ENCODE results near the gene MECP2. TPM values are rescaled to one million over a fixed set of nuclear protein-coding genes. Genes with fewer than 3 reads are reported as not detected.
"Not testable (repeated sequence)": the region's sequence is repeated elsewhere in the genome, so short reads cannot be mapped to it uniquely, and the experiment has no call there.

Gene MECP2
- total RNA-seq, 1 donor from 2014 or later, result 53.4 TPM

- Mint-ChIP-seq H3K27ac (no peak overlapping the region), H3K9me3 (no peaks in the 10 kb centered on the region), H3K4me1 (ENCODE audit: low read depth) (peaks cover 17% of the 10 kb centered on the region), H3K4me3 (no peak overlapping the region), H3K27me3 (ENCODE audit: insufficient read depth) (no peaks in the 10 kb centered on the region), H3K36me3 (ENCODE audit: low read depth) (peaks cover 7% of the 10 kb centered on the region)
- intact Hi-C loops (cut with micrococcal nuclease), result no loop called here
- no peak for DNase-seq (ENCODE audit: low spot score)
Measured at GRCh38 chrX:153999359-154000037, 98.0 kb downstream of the MECP2 start.

GRCh38 chrX:153995504-153995903, 102.0 kb downstream of the MECP2 start:
- Mint-ChIP-seq H3K4me3 (no peak overlapping the region), H3K27me3 (ENCODE audit: insufficient read depth) (no peaks in the 10 kb centered on the region), H3K9me3 (no peaks in the 10 kb centered on the region), H3K36me3 (ENCODE audit: low read depth) (no peaks in the 10 kb centered on the region), H3K4me1 (ENCODE audit: low read depth) (no peaks in the 10 kb centered on the region), H3K27ac (no peak overlapping the region)
- intact Hi-C loops (cut with micrococcal nuclease), result no loop called here
- DNase-seq (ENCODE audit: low spot score), result no peak

- H3K4me3 Mint-ChIP-seq; H3K27ac Mint-ChIP-seq; H3K36me3 Mint-ChIP-seq (ENCODE audit: low read depth); DNase-seq (ENCODE audit: low spot score); H3K27me3 Mint-ChIP-seq (ENCODE audit: insufficient read depth); H3K4me1 Mint-ChIP-seq (ENCODE audit: low read depth); intact Hi-C loops (cut with micrococcal nuclease); H3K9me3 Mint-ChIP-seq: not testable (repeated sequence)
Measured at GRCh38 chrX:153994398-153994797, 103.1 kb downstream of the MECP2 start.

GRCh38 chrX:153993978-153994377, 103.5 kb downstream of the MECP2 start:
- no peak overlapping the region for H3K27ac Mint-ChIP-seq
- no peak overlapping the region for H3K4me3 Mint-ChIP-seq
- H3K4me1 Mint-ChIP-seq (ENCODE audit: low read depth), result no peaks in the 10 kb centered on the region
- H3K9me3 Mint-ChIP-seq, result no peaks in the 10 kb centered on the region
- no peak for DNase-seq (ENCODE audit: low spot score)
- intact Hi-C loops (cut with micrococcal nuclease), result no loop called here
- H3K27me3 Mint-ChIP-seq (ENCODE audit: insufficient read depth), result no peaks in the 10 kb centered on the region
- H3K36me3 Mint-ChIP-seq (ENCODE audit: low read depth), result no peaks in the 10 kb centered on the region

GRCh38 chrX:153993079-153993478, 104.4 kb downstream of the MECP2 start:
- H3K4me3 Mint-ChIP-seq, result no peak overlapping the region
- intact Hi-C loops (cut with micrococcal nuclease), result no loop called here
- no peaks in the 10 kb centered on the region for H3K36me3 Mint-ChIP-seq (ENCODE audit: low read depth)
- H3K27me3 Mint-ChIP-seq (ENCODE audit: insufficient read depth), result no peaks in the 10 kb centered on the region
- H3K9me3 Mint-ChIP-seq, result no peaks in the 10 kb centered on the region
- no peak overlapping the region for H3K27ac Mint-ChIP-seq
- no peaks in the 10 kb centered on the region for H3K4me1 Mint-ChIP-seq (ENCODE audit: low read depth)
- no peak for DNase-seq (ENCODE audit: low spot score)

- Mint-ChIP-seq H3K4me3 (no peak overlapping the region), H3K4me1 (ENCODE audit: low read depth) (no peaks in the 10 kb centered on the region), H3K36me3 (ENCODE audit: low read depth) (no peaks in the 10 kb centered on the region), H3K27ac (no peak overlapping the region), H3K27me3 (ENCODE audit: insufficient read depth) (no peaks in the 10 kb centered on the region), H3K9me3 (no peaks in the 10 kb centered on the region)
- DNase-seq (ENCODE audit: low spot score), result no peak
- intact Hi-C loops (cut with micrococcal nuclease), result no loop called here
Measured at GRCh38 chrX:153992180-153992579, 105.3 kb downstream of the MECP2 start.

GRCh38 chrX:153991013-153991580, 106.4 kb downstream of the MECP2 start:
- H3K4me3 Mint-ChIP-seq, result no peak overlapping the region
- intact Hi-C loops (cut with micrococcal nuclease), result no loop called here
- DNase-seq (ENCODE audit: low spot score), result no peak
- H3K9me3 Mint-ChIP-seq, result no peaks in the 10 kb centered on the region
- H3K27me3 Mint-ChIP-seq (ENCODE audit: insufficient read depth), result no peaks in the 10 kb centered on the region
- no peaks in the 10 kb centered on the region for H3K36me3 Mint-ChIP-seq (ENCODE audit: low read depth)
- no peak overlapping the region for H3K27ac Mint-ChIP-seq
- H3K4me1 Mint-ChIP-seq (ENCODE audit: low read depth), result no peaks in the 10 kb centered on the region

GRCh38 chrX:153989973-153990655, 107.4 kb downstream of the MECP2 start:
- no peak overlapping the region for H3K4me3 Mint-ChIP-seq
- H3K27ac Mint-ChIP-seq, result no peak overlapping the region
- intact Hi-C loops (cut with micrococcal nuclease), result no loop called here
- H3K9me3 Mint-ChIP-seq, result no peaks in the 10 kb centered on the region
- no peak for DNase-seq (ENCODE audit: low spot score)
- no peaks in the 10 kb centered on the region for H3K27me3 Mint-ChIP-seq (ENCODE audit: insufficient read depth)
- H3K4me1 Mint-ChIP-seq (ENCODE audit: low read depth), result peaks cover 2% of the 10 kb centered on the region
- no peaks in the 10 kb centered on the region for H3K36me3 Mint-ChIP-seq (ENCODE audit: low read depth)

GRCh38 chrX:153988493-153988892, 109.0 kb downstream of the MECP2 start:
- H3K36me3 Mint-ChIP-seq (ENCODE audit: low read depth), result no peaks in the 10 kb centered on the region
- H3K4me3 Mint-ChIP-seq, result no peak overlapping the region
- peaks cover 13% of the 10 kb centered on the region for H3K4me1 Mint-ChIP-seq (ENCODE audit: low read depth)
- no peak for DNase-seq (ENCODE audit: low spot score)
- intact Hi-C loops (cut with micrococcal nuclease), result no loop called here
- H3K27ac Mint-ChIP-seq, result no peak overlapping the region
- H3K9me3 Mint-ChIP-seq, result no peaks in the 10 kb centered on the region
- no peaks in the 10 kb centered on the region for H3K27me3 Mint-ChIP-seq (ENCODE audit: insufficient read depth)

- no peak for DNase-seq (ENCODE audit: low spot score)
- Mint-ChIP-seq H3K27me3 (ENCODE audit: insufficient read depth) (no peaks in the 10 kb centered on the region), H3K4me1 (ENCODE audit: low read depth) (peaks cover 38% of the 10 kb centered on the region), H3K4me3 (peak overlapping the region; percentile 82), H3K27ac (peak overlapping the region; percentile 98), H3K36me3 (ENCODE audit: low read depth) (no peaks in the 10 kb centered on the region), H3K9me3 (no peaks in the 10 kb centered on the region)
- intact Hi-C loops (cut with micrococcal nuclease), result no loop called here
Measured at GRCh38 chrX:153984351-153985178, 113.0 kb downstream of the MECP2 start.

GRCh38 chrX:153983321-153983801, 114.2 kb downstream of the MECP2 start:
- H3K9me3 Mint-ChIP-seq, result no peaks in the 10 kb centered on the region
- H3K4me1 Mint-ChIP-seq (ENCODE audit: low read depth), result peaks cover 38% of the 10 kb centered on the region
- no peaks in the 10 kb centered on the region for H3K36me3 Mint-ChIP-seq (ENCODE audit: low read depth)
- intact Hi-C loops (cut with micrococcal nuclease), result no loop called here
- DNase-seq (ENCODE audit: low spot score), result no peak
- peak overlapping the region; percentile 90 for H3K27ac Mint-ChIP-seq
- peak overlapping the region; percentile 73 for H3K4me3 Mint-ChIP-seq
- H3K27me3 Mint-ChIP-seq (ENCODE audit: insufficient read depth), result no peaks in the 10 kb centered on the region

- intact Hi-C loops (cut with micrococcal nuclease), result loop anchor here (1.0 kb wide), 1 partner anchor 10 kb away; the partner anchor contains the start of gene TMEM187
- peak overlapping the region; percentile 73 for H3K4me3 Mint-ChIP-seq
- H3K4me1 Mint-ChIP-seq (ENCODE audit: low read depth), result peaks cover 38% of the 10 kb centered on the region
- H3K9me3 Mint-ChIP-seq, result no peaks in the 10 kb centered on the region
- peak; percentile 62 for DNase-seq (ENCODE audit: low spot score)
- H3K27me3 Mint-ChIP-seq (ENCODE audit: insufficient read depth), result no peaks in the 10 kb centered on the region
- H3K36me3 Mint-ChIP-seq (ENCODE audit: low read depth), result no peaks in the 10 kb centered on the region
- H3K27ac Mint-ChIP-seq, result peak overlapping the region; percentile 90
Measured at GRCh38 chrX:153981771-153982533, 115.6 kb downstream of the MECP2 start.

Data from activated T-helper 1 cell treated with anti-CD3 and anti-CD28 coated beads, Interleukin-12 subunit alpha, Interleukin-12 subunit beta, Interleukin-2, Interleukin-4 antibody, amounts not matched to agents 30 ng/mL and 10 ng/mL and 1 ng/mL, durations not matched to agents 14 hours and 24 hours and 36 hours (primary cell).